Progenitor cell of endocrine pancreas (in vitro differentiated cells): ENCODE results near the gene RNF182. TPM values are rescaled to one million over a fixed set of nuclear protein-coding genes. Genes with fewer than 3 reads are reported as not detected.

ENCODE experiments used
- DNase-seq: peaks from one replicate; pipeline ENCODE4 v3.0.0; 2021; ENCODE audit warnings: low spot score; ENCODE audit not compliant: unreplicated experiment
- H3K27ac Mint-ChIP-seq: 2 replicates; pipeline ENCODE4 v1.8.0; 2021; ENCODE audit warnings: mild to moderate bottlenecking, moderate library complexity, mixed read lengths
- H3K27me3 Mint-ChIP-seq: 2 replicates; pipeline ENCODE4 v1.8.0; 2021; ENCODE audit warnings: mixed read lengths
- H3K36me3 Mint-ChIP-seq: 2 replicates; pipeline ENCODE4 v1.8.0; 2022; ENCODE audit warnings: mixed read lengths; ENCODE audit not compliant: insufficient read depth
- H3K4me1 Mint-ChIP-seq: 2 replicates; pipeline ENCODE4 v1.8.0; 2021; ENCODE audit warnings: low read depth, mixed read lengths
- H3K4me3 Mint-ChIP-seq: 2 replicates; pipeline ENCODE4 v1.8.0; 2021; ENCODE audit warnings: low read depth, mild to moderate bottlenecking, moderate library complexity, mixed read lengths
- H3K9me3 Mint-ChIP-seq: 2 replicates; pipeline ENCODE4 v1.8.0; 2021; ENCODE audit warnings: low read depth, mixed read lengths
- total RNA-seq: library from RNA; stranded (reverse); gene quantifications from 2 replicates; pipeline ENCODE4 v1.2.1, GENCODE V29; 2021
- TF ChIP-seq, protein P1 (sequence below): fragments of 200-600 bp; sonication (generic); IDR thresholded peaks from one replicate; pipeline ENCODE4 v1.5.0; 2021; ENCODE audit warnings: antibody characterized with exemption, mild to moderate bottlenecking; ENCODE audit not compliant: unreplicated experiment

RNF182 gene
- total RNA-seq, 1 donor from 2014 or later, result 1.9 TPM

DNA sequence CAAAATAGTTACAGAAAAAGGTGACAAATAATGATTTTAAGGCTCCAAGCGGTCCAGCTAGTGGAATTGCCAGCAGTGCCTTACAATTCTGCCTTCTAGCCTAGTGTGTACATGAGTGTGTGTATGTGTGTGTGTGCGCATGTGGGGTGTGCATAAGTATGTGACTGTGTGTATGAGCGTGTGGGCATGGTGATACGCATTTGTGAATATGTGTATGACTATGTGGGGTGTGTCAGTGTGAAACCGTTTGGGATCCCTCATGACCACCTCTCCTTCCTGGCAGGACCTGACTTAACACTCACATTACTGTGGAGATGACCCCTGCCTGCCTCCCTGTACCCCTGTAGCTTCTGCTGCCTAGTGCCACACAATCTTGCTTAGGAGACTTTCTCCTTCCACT, 40.4 kb upstream of the RNF182 start:
- TF ChIP-seq, protein P1, sequence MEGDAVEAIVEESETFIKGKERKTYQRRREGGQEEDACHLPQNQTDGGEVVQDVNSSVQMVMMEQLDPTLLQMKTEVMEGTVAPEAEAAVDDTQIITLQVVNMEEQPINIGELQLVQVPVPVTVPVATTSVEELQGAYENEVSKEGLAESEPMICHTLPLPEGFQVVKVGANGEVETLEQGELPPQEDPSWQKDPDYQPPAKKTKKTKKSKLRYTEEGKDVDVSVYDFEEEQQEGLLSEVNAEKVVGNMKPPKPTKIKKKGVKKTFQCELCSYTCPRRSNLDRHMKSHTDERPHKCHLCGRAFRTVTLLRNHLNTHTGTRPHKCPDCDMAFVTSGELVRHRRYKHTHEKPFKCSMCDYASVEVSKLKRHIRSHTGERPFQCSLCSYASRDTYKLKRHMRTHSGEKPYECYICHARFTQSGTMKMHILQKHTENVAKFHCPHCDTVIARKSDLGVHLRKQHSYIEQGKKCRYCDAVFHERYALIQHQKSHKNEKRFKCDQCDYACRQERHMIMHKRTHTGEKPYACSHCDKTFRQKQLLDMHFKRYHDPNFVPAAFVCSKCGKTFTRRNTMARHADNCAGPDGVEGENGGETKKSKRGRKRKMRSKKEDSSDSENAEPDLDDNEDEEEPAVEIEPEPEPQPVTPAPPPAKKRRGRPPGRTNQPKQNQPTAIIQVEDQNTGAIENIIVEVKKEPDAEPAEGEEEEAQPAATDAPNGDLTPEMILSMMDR, result no peak
- DNase-seq, result no peak
- H3K27me3 Mint-ChIP-seq, result peaks cover 3% of the 10 kb centered on the region
- H3K4me1 Mint-ChIP-seq, result peaks cover 13% of the 10 kb centered on the region
- H3K9me3 Mint-ChIP-seq, result no peaks in the 10 kb centered on the region
- no peaks in the 10 kb centered on the region for H3K36me3 Mint-ChIP-seq
- H3K27ac Mint-ChIP-seq, result no peak overlapping the region
- no peak overlapping the region for H3K4me3 Mint-ChIP-seq

DNA sequence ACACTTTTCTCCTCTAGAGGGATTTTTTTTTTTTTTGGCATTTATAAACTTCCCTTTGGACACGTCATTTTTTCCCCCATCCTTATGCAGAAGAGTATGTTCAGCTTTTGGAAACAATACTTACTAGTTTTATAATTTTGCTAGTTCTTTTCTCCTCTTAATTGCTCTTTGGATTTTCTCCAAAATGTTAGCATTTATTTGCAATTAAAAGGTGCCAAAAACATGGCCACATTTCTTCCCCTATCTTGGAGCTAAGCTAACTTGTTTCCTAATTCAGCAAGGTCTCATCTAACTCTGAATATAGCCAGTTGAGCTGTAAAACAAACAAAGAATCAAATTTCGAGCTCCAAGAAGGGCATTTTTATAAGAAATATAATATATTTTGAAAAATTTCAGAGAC, 39.2 kb upstream of the RNF182 start:
- H3K4me1 Mint-ChIP-seq, result peaks cover 7% of the 10 kb centered on the region
- no peaks in the 10 kb centered on the region for H3K36me3 Mint-ChIP-seq
- H3K4me3 Mint-ChIP-seq, result no peak overlapping the region
- H3K9me3 Mint-ChIP-seq, result no peaks in the 10 kb centered on the region
- H3K27me3 Mint-ChIP-seq, result peaks cover 3% of the 10 kb centered on the region
- H3K27ac Mint-ChIP-seq, result no peak overlapping the region
- TF ChIP-seq, protein P1, result no peak
- DNase-seq, result no peak

DNA sequence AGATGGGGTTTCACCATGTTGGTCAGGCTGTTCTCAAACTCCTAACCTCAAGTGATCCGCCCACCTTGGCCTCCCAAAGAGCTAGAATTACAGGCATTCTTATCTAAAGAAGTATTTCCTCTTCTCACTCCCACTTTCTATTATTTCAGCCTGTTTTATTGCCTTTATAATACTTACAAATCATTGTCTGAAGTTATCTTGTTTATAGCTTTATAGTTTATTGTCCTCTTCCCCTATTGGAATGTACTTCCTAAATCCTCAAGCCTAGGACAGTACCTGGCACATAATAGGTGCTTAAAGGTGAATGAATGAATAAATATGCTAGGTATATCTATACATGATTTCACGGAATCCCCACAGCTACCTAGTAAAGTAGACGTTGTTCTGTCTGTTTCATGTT, 37.8 kb upstream of the RNF182 start:
- no peaks in the 10 kb centered on the region for H3K9me3 Mint-ChIP-seq
- H3K27me3 Mint-ChIP-seq, result peaks cover 3% of the 10 kb centered on the region
- TF ChIP-seq, protein P1, result no peak
- no peak for DNase-seq
- H3K27ac Mint-ChIP-seq, result no peak overlapping the region
- H3K36me3 Mint-ChIP-seq, result no peaks in the 10 kb centered on the region
- H3K4me3 Mint-ChIP-seq, result no peak overlapping the region
- H3K4me1 Mint-ChIP-seq, result no peaks in the 10 kb centered on the region

DNA sequence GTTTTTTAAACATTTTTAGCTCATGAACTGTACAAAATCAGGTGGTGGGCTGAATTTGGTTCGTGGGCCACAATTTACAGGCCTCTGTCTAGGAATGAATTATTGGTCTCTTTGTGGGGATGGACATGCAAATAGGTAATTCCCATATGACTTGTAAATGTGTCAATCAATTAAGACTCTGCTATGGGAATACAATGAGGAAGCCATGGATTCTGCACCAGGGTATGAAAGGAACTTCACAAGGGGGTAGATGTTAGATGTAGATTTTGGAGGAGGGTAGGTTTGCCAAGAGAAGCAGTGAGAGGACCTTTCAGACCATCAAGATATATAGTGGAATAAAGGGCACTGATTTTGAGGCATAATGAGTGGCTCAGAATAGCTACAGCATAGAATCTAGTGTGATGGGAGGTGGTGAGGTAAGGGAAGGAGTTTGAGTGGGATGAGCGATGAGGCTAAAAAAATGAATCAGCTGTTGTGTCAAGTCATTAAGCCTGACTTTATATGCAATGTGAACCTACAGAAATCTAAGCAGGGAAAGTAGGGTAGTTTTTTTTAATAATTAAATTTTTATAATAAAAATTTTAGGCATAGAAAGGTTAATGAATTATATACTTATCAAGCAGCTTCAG, 32.6 kb upstream of the RNF182 start:
- no peaks in the 10 kb centered on the region for H3K4me1 Mint-ChIP-seq
- H3K27ac Mint-ChIP-seq, result no peak overlapping the region
- no peaks in the 10 kb centered on the region for H3K9me3 Mint-ChIP-seq
- peaks cover 3% of the 10 kb centered on the region for H3K27me3 Mint-ChIP-seq
- no peaks in the 10 kb centered on the region for H3K36me3 Mint-ChIP-seq
- no peak for DNase-seq
- no peak overlapping the region for H3K4me3 Mint-ChIP-seq
- TF ChIP-seq, protein P1, result no peak

DNA sequence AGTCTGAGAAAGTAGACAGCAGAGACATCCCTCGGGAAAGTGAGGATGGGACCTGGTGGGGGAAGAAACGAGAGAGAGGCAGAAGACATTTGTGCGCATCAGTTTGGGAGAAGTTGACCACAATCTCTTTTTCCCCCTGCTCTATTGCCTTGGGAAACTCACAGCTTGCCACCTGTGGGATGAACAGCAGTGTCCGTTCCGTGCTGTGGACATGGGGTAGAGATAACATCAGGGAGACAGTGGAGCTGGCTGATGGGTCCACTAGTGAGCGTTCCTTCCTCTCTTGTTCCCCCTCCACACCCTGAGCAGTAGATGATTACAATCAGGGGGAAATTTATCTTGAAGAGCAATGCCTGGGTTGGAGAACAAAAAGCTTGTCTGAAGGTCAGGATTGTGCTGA, 21.8 kb upstream of the RNF182 start:
- H3K4me3 Mint-ChIP-seq, result no peak overlapping the region
- H3K36me3 Mint-ChIP-seq, result no peaks in the 10 kb centered on the region
- H3K27ac Mint-ChIP-seq, result no peak overlapping the region
- TF ChIP-seq, protein P1, result no peak
- no peaks in the 10 kb centered on the region for H3K4me1 Mint-ChIP-seq
- H3K9me3 Mint-ChIP-seq, result no peaks in the 10 kb centered on the region
- H3K27me3 Mint-ChIP-seq, result peaks cover 21% of the 10 kb centered on the region
- DNase-seq, result no peak
